Measurements from ENCODE around the gene NDUFA13.

NDUFA13 gene

DNA sequence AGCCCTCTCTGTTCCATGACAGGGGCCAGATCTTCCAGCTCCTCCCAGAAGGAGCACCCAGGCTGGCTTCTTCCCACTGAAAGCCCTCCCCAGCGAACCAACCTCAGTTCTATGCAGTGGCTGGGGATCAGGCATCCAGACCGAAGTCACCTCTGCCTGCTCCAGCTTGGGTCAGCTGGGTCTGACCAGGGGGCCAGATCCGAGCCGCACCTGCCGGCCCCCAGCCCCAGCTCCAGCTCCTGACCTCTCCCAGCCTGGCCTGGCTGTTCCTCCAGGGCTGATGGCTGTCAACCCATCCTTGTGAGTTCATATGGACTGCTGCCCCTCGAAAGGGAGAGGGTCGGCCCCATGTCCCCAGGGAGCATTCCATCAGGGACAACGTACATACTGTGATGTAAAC is 8.7 kb upstream of the NDUFA13 start:
- DNase-seq (ENCODE audit: low read depth in 2 of 2), result no peak

DNA sequence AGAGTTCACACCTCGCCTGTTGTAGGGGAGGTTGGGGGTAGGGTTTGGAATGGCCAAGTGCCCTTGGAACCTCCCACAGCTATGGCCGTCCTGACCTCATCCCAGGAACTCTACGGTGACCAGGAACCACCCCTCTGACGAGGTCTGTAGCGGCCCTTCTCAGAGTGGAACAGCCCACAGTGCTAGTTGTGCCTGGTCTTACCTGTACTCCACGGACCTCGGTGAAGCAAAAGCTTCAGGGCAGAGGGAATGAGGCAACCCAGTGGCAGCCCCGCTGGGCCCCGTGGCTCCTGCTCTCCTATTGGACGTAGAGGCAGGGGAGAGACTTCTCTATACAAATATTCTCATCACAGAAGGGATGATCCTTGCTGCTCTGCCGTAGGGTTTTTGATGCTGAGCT is 7.8 kb upstream of the NDUFA13 start:
- DNase-seq (ENCODE audit: low read depth in 2 of 2), result no peak

DNA sequence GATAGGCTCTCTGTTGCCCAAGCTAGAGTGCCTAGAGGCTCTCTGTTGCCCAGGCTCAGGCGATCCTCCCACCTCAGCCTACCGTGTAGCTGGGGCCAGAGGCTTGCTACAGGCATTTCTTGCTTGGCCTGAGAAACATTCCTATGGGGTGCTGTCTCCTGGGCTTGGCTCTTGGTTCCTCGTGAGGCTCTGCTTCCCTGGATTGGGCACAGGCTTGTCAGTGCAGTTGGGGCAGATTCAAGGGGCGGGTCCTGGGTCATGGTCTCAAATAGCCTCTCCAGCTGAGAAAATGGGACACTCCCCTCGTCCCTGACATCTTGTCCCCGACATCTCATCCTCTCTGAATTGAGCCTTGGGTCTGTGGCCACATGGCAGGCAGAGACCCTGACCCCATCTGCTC is 5.6 kb upstream of the NDUFA13 start:
- DNase-seq (ENCODE audit: low read depth in 2 of 2), result no peak

DNA sequence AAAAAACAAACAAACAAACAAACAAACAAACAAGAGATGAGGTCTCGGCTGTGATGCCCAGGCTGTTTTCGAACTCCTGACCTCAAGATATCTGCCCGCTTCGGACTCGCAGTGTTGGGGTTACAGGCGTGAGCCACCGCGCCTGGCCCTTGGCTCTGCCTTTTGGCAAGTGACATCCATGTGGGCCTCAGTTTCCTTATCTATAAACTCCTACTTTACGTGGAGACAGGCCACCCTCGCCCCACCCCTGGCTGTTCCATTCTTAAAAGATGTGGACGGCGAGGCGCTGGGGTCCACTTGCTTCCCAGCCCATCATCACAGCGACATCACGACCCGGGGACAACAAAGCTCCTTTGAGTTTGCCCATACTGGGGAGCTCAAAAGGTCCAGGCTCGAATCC is 2.3 kb upstream of the NDUFA13 start:
- DNase-seq (ENCODE audit: low read depth in 2 of 2), result no peak

DNA sequence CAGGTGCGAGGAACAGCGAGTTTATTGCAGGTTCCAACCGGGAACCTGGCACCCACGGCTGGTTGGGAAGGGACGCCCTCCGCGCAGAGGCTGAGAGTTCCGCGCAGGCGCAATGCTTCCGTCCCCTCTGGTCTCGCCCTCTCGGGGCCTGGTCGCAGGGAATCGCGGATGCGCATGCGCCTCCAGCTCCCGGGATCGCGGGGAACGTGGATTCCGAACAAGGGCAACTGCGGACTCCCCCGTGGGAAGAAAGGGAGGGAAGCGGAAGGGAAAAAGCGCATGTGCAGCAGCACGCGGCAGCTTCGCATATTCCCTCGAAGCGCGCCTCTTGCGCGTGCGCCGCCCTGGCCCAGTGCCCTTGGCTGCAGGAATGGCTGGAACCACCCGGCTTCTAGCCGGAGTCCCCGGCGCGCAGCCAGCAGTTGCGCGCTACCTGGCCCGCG is 1.8 kb upstream of the NDUFA13 start:
- DNase-seq (ENCODE audit: low read depth in 2 of 2), result no peak

DNA sequence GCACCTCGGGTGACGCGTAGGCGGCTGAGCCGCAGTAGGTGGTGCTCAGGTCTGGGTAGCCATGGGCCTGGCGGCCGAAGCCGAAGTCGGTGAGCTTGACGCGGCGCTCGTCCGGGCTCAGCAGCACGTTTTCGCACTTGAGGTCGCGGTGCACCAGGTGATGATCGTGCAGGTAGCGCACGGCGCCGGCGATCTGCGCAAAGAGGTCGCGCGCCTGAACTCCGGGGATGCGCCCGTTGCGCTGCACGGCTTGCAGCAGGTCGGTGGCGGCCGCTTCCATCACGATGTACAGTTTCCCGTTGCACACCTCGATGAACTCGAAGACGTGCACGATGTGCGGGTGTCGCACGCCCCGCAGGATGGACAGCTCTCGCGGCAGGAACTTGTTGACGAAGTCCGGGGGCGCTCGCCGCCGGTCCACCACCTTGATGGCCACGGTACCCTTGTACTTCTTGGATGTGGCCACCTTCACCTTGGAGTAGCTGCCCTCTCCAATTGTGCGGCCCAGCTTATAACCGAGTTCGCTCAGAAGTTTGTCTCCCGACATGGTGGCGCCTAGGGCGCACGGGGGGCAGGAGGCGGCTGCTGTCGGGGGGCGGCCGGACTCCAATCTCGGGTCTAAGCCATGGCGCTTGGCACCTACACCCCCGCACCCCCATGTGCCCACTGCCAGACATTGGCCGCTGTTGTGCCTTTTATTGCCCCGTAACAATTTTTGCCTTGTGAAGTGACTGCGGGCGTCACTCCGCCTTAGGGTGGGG is 964 bp upstream of the NDUFA13 start, which contains the start of gene TSSK6:
TSSK6 (minus strand) TSS at position 668 of the 761 bp plus-strand sequence; CDS start at position 547, 121 bp downstream.
- no peak for DNase-seq (ENCODE audit: low read depth in 2 of 2)

DNA sequence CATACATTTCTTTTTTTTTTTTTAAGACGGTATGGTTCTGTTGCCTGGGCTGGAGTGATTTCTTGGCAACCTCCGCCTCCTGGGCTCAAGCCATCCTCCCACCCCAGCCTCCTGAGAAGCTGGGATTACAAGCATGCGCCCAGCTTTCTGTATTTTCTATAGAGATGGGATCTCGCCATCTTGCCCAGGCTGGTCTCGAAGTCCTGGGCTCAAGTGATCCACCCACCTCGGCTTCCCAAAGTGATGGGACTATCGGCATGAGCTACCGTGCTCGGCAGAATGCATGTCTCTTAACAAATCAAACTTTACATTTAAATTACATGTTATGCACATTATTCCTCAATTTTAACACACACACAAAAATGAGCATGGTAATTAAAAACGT is 1.2 kb downstream of the NDUFA13 start:
- no peak for DNase-seq (ENCODE audit: low read depth in 2 of 2)

DNA sequence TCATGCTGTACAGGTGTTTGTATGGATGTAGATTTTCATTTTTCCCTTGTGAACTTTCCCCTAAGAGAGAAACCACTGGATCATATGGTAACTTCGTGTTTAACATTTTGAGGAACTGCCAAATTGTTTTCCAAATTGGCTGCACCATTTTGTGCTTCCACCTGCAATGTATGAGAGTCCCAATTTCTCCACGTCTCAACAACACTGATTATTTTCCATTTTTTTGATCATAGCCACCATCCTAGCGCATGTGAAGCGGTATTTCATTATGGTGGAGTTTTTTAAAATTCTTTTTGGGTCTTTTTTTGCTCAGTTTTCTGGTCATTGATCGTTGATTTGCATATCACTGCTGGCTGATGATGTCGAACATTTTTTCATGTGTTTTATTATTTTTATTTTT is 5.0 kb downstream of the NDUFA13 start:
- no peak for DNase-seq (ENCODE audit: low read depth in 2 of 2)

DNA sequence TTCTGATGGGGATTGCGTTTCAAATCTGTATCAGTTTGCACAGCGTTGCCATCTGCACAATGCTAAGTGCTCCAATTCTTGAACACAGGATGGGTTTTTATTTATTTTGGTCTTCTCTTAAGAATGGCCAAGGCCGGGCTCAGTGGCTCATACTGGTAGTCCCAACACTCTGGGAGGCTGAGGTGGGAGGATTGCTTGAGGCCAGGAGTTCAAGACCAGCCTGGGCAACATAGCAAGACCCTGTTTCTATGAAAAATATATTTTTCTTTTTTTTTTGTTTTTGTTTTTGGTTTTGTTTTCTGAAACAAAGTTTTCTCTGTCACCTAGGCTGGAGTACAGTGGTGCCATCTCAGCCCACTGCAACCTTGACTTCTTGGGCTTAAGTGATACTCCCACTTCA is 7.2 kb downstream of the NDUFA13 start:
- no peak for DNase-seq (ENCODE audit: low read depth in 2 of 2)

GRCh38 chr19:19524053-19524452 is 8.0 kb downstream of the NDUFA13 start:
- no peak for DNase-seq (ENCODE audit: low read depth in 2 of 2)

- no peak for DNase-seq (ENCODE audit: low read depth in 2 of 2)
These were observed 9.8 kb downstream of the NDUFA13 start for GRCh38 chr19:19525611-19526380.

- no peak for DNase-seq (ENCODE audit: low read depth in 2 of 2)
These were observed 10.8 kb downstream of the NDUFA13 start for GRCh38 chr19:19526581-19527370.

GRCh38 chr19:19527371-19527656 is 11.3 kb downstream of the NDUFA13 start:
- DNase-seq (ENCODE audit: low read depth in 2 of 2), result no peak

GRCh38 chr19:19527674-19528625 is 11.9 kb downstream of the NDUFA13 start:
- DNase-seq (ENCODE audit: low read depth in 2 of 2), result no peak

DNA sequence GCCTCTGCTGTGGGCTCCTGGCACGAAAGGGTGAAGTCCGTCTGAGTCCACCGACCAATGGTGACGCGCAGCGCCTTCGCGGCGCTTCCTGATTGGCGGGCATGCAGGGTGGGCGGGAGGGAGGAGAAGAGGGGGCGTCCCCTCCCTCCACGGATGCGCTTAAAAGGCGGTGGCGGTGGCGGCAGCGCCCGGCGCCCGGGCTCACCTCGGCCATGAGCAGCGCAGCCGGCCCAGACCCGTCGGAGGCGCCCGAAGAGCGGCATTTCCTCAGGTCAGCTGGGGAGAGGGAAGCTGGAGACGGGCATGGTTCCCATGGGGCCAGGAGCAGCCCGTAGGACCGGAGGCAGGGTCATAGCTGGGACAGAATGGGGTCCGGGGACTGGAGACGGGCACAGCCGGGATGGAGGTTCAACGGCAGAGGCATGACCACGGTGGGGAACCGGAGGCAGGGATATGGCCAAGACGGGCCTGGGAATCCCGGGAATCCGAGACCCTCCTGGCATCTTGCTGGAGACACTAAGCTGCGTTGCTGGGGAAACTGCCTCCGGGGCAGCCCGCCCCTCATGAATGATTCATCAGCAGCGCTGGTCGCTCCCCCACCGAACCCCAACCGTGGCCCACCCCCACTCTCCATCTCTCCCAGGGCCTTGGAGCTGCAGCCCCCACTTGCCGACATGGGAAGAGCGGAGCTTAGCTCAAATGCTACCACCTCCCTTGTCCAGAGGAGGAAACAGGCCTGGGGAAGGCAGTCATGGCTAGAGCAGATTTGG is 12.9 kb downstream of the NDUFA13 start, which contains the start of gene YJEFN3:
YJEFN3 (plus strand) TSS at position 191 of the 770 bp plus-strand sequence; CDS start at position 213, 22 bp downstream.
- DNase-seq (ENCODE audit: low read depth in 2 of 2), result no peak

DNA sequence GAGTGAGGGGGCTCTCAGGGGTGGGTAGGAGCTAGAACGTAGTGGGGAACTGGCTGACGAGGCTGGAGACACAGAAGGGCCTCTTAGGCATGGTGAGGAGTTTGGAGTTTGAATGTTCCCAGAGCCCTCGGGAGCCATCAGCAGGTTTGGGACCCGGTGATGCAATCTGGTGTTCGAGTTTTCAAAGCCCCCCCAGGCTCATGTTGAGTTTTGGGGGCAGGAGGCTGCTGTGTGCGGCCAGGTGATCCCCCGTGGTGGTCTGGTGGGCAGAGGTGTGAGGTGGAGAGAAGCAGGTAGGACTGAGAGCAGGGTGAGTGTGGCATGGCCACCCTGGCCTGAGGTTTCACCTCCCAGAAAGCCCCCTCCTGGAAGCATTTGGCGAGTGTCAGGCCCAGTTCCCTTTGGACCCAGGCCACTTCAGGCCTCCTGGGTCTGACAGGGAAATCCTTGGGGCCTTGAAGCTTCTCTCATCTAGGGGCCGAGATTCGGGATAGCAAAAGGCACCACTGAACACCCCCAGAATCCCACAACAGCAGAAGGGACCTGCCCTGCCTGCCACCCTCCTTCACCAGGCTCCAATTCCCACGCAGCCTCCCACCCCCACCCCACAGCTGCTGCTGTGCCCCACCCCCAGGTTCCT is 13.9 kb downstream of the NDUFA13 start:
- DNase-seq (ENCODE audit: low read depth in 2 of 2), result no peak

DNA sequence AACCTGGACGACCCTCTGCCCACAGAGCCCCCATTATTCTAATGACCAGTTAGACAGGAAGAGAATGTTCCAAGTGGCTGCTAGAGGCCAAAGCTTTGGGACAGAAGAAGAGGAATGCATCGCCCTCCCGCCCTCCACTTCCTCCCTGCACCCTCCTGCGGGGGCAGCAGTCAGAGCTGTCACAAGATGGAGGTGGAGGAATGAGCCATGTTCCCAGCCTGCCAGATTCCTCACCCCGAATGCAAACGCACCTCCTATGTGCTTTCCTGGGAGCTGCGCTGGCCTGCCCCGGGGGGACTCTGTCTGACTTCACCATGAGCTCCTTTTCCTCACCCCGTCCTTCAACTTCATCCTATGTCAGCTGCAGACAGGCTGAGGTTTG is 14.4 kb downstream of the NDUFA13 start:
- DNase-seq (ENCODE audit: low read depth in 2 of 2), result no peak

- DNase-seq (ENCODE audit: low read depth in 2 of 2), result no peak
These were observed 14.9 kb downstream of the NDUFA13 start for GRCh38 chr19:19530889-19531288.

DNA sequence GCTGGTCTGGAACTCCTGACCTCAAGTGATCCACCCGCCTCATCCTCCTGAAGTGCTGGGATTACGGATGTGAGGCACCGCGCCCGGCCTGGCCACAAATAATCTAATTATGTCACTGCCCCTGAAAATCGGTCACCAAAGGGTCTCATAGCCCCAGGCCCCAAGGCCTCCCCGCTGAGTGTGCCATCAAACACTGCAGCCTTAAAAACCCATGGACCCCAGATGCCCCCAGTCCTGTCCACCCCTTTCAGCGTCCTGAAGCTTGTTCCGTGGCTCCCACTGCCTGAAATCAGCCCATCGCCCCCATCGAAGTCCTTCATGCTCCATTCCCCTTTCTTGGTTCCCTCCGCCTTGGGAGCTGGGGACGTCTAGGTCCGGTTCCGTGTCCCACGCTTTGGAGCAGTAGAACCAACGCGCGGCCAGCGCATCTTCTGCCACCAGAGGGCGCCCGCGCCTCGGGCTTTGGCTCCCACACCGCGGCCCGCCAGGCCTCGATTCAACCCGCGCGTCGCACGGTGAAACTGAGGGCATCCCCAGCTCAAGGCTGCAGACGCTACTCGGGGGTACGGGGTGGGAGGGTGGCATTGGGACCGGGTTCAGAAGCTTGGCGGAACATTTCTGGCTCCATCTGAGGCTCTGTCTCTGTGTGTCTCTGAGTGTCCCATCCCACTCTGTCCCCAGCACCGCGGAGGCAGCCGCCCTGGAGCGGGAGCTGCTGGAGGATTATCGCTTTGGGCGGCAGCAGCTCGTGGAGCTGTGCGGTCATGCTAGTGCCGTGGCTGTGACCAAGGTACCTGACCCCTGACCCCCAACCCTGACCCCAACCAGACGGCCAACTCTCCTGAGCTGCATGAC is 16.2 kb downstream of the NDUFA13 start:
- DNase-seq (ENCODE audit: low read depth in 2 of 2), result peak; percentile 55 to 74
